Neural crest cell (in vitro differentiated cells): ENCODE measurements around the gene NSD2. TPM values are rescaled to one million over a fixed set of nuclear protein-coding genes. Genes with fewer than 3 reads are reported as not detected.
"Not testable (repeated sequence)": the region's sequence is repeated elsewhere in the genome, so short reads cannot be mapped to it uniquely, and the experiment has no call there.

Experiments used
- DNase-seq: peaks from one replicate; pipeline ENCODE4 v3.0.0; 2021; ENCODE audit warnings: low read depth, mixed read lengths, low spot score
- H3K27ac Mint-ChIP-seq: one replicate; pipeline ENCODE4 v1.8.0; 2021; ENCODE audit warnings: mild to moderate bottlenecking, mixed read lengths; ENCODE audit not compliant: unreplicated experiment
- H3K27me3 Mint-ChIP-seq: 2 replicates; pipeline ENCODE4 v1.8.0; 2021; ENCODE audit warnings: low read depth, mild to moderate bottlenecking, mixed read lengths
- H3K36me3 Mint-ChIP-seq: 2 replicates; pipeline ENCODE4 v1.8.0; 2021; ENCODE audit warnings: low read depth, mild to moderate bottlenecking, mixed read lengths
- H3K4me1 Mint-ChIP-seq: 2 replicates; pipeline ENCODE4 v1.8.0; 2021; ENCODE audit warnings: mixed read lengths
- H3K4me3 Mint-ChIP-seq: one replicate; pipeline ENCODE4 v1.8.0; 2021; ENCODE audit warnings: mild to moderate bottlenecking, mixed read lengths
- H3K9me3 Mint-ChIP-seq: 2 replicates; pipeline ENCODE4 v1.8.0; 2021; ENCODE audit warnings: mixed read lengths
- CTCF ChIP-seq: fragments of 200-600 bp; sonication (generic); conservative IDR thresholded peaks from 2 replicates; pipeline ENCODE4 v1.5.0; 2021; ENCODE audit warnings: antibody characterized with exemption, mild to moderate bottlenecking
- total RNA-seq: library from RNA; stranded (reverse); gene quantifications from 2 replicates; pipeline ENCODE4 v1.2.1, GENCODE V29; 2021

The NSD2 gene
- total RNA-seq, 1 donor from 2014 or later, result 274 TPM

- Mint-ChIP-seq H3K9me3 (no peaks in the 10 kb centered on the region), H3K36me3 (peaks cover 34% of the 10 kb centered on the region), H3K4me3 (no peak overlapping the region), H3K4me1 (peaks cover 13% of the 10 kb centered on the region), H3K27ac (no peak overlapping the region), H3K27me3 (no peaks in the 10 kb centered on the region)
- DNase-seq, result no peak
- TF ChIP-seq CTCF, result no peak
Measured at GRCh38 chr4:1831331-1831730, 39.9 kb upstream of the NSD2 start.

- no peak for TF ChIP-seq CTCF
- Mint-ChIP-seq H3K4me3 (no peak overlapping the region), H3K27me3 (no peaks in the 10 kb centered on the region), H3K27ac (no peak overlapping the region), H3K4me1 (peaks cover 13% of the 10 kb centered on the region), H3K9me3 (no peaks in the 10 kb centered on the region), H3K36me3 (peaks cover 30% of the 10 kb centered on the region)
- DNase-seq, result no peak
Measured at GRCh38 chr4:1832690-1833089, 38.5 kb upstream of the NSD2 start.

GRCh38 chr4:1833307-1834046 lies 37.7 kb upstream of the NSD2 start:
- DNase-seq, result no peak
- TF ChIP-seq CTCF, result no peak
- H3K4me1 Mint-ChIP-seq, result peaks cover 13% of the 10 kb centered on the region
- no peaks in the 10 kb centered on the region for H3K27me3 Mint-ChIP-seq
- H3K4me3 Mint-ChIP-seq, result no peak overlapping the region
- no peak overlapping the region for H3K27ac Mint-ChIP-seq
- no peaks in the 10 kb centered on the region for H3K9me3 Mint-ChIP-seq
- H3K36me3 Mint-ChIP-seq, result peaks cover 30% of the 10 kb centered on the region

GRCh38 chr4:1834047-1834775 lies 37.0 kb upstream of the NSD2 start:
- no peak for DNase-seq
- H3K9me3 Mint-ChIP-seq, result no peaks in the 10 kb centered on the region
- peaks cover 33% of the 10 kb centered on the region for H3K36me3 Mint-ChIP-seq
- H3K27ac Mint-ChIP-seq, result no peak overlapping the region
- H3K27me3 Mint-ChIP-seq, result no peaks in the 10 kb centered on the region
- no peak overlapping the region for H3K4me3 Mint-ChIP-seq
- H3K4me1 Mint-ChIP-seq, result peaks cover 13% of the 10 kb centered on the region
- no peak for TF ChIP-seq CTCF

- H3K27ac Mint-ChIP-seq, H3K27me3 Mint-ChIP-seq, H3K4me3 Mint-ChIP-seq, H3K9me3 Mint-ChIP-seq, H3K4me1 Mint-ChIP-seq, DNase-seq: not testable (repeated sequence)
- H3K36me3 Mint-ChIP-seq, result peaks cover 19% of the 10 kb centered on the region
Measured at GRCh38 chr4:1835836-1836235, 35.4 kb upstream of the NSD2 start.

- no peak overlapping the region for H3K4me3 Mint-ChIP-seq
- no peak for DNase-seq
- H3K4me1 Mint-ChIP-seq, result peaks cover 3% of the 10 kb centered on the region
- H3K36me3 Mint-ChIP-seq, result peaks cover 13% of the 10 kb centered on the region
- no peaks in the 10 kb centered on the region for H3K27me3 Mint-ChIP-seq
- no peak for TF ChIP-seq CTCF
- no peak overlapping the region for H3K27ac Mint-ChIP-seq
- H3K9me3 Mint-ChIP-seq, result no peaks in the 10 kb centered on the region
Measured at GRCh38 chr4:1836650-1837049, 34.5 kb upstream of the NSD2 start.
